Kidney epithelial cell (primary cell): ENCODE data around the gene KRT20. TPM values are rescaled to one million over a fixed set of nuclear protein-coding genes. Genes with fewer than 3 reads are reported as not detected.

ENCODE experiments used
- DNase-seq: peaks from one replicate; pipeline ENCODE4 v3.0.0-alpha.2; 2010; ENCODE audit warnings: low read depth
- H3K27me3 ChIP-seq: 2 replicates; pipeline ENCODE4 v1.6.0; 2011; ENCODE audit warnings: low read length; ENCODE audit not compliant: control insufficient read depth, insufficient read depth
- H3K36me3 ChIP-seq: 2 replicates; pipeline ENCODE4 v1.5.1; 2011; ENCODE audit warnings: low read length; ENCODE audit not compliant: control insufficient read depth, insufficient read depth
- H3K4me3 ChIP-seq: 2 replicates; pipeline ENCODE4 v1.5.1; 2011; ENCODE audit warnings: low read depth, mild to moderate bottlenecking, control low read depth, low read length
- total RNA-seq: library from RNA; depleted of rRNA; stranded (reverse); fragments of >200 nt; gene quantifications from 2 replicates; pipeline ENCODE4 v1.2.3, GENCODE V29; 2015
- TF ChIP-seq, protein P1 (sequence below): IDR thresholded peaks from 2 replicates; pipeline ENCODE4 v1.5.1; 2011; ENCODE audit warnings: mild to moderate bottlenecking, moderate library complexity, low read length, control low read depth, inconsistent platforms; ENCODE audit not compliant: insufficient read depth, poor library complexity, severe bottlenecking

Gene KRT20
- total RNA-seq, 1 donor from 2014 or later = not detected

DNA sequence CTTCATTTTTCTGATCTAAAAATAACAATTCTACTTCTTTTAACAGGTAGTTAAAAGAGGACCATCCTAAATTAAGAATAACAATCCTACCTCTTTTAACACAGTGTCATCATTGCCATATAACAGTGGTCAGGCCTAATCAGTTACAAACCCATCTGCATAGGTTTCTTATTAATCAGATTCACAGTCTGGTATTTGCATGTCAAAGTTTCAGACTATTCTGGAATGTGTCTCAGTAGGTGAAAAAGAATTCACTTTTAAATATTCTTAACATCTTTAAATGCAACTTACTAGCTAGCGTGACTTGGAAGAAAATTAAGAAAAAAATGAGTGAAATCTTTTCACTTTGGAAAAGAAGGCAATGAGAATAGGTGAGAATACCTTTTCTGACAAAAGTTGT lies 11.2 kb downstream of the KRT20 start:
- no peaks in the 10 kb centered on the region for H3K36me3 ChIP-seq
- TF ChIP-seq, protein P1, sequence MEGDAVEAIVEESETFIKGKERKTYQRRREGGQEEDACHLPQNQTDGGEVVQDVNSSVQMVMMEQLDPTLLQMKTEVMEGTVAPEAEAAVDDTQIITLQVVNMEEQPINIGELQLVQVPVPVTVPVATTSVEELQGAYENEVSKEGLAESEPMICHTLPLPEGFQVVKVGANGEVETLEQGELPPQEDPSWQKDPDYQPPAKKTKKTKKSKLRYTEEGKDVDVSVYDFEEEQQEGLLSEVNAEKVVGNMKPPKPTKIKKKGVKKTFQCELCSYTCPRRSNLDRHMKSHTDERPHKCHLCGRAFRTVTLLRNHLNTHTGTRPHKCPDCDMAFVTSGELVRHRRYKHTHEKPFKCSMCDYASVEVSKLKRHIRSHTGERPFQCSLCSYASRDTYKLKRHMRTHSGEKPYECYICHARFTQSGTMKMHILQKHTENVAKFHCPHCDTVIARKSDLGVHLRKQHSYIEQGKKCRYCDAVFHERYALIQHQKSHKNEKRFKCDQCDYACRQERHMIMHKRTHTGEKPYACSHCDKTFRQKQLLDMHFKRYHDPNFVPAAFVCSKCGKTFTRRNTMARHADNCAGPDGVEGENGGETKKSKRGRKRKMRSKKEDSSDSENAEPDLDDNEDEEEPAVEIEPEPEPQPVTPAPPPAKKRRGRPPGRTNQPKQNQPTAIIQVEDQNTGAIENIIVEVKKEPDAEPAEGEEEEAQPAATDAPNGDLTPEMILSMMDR = no peak
- H3K27me3 ChIP-seq = no peaks in the 10 kb centered on the region
- no peak overlapping the region for H3K4me3 ChIP-seq
- no peak for DNase-seq

DNA sequence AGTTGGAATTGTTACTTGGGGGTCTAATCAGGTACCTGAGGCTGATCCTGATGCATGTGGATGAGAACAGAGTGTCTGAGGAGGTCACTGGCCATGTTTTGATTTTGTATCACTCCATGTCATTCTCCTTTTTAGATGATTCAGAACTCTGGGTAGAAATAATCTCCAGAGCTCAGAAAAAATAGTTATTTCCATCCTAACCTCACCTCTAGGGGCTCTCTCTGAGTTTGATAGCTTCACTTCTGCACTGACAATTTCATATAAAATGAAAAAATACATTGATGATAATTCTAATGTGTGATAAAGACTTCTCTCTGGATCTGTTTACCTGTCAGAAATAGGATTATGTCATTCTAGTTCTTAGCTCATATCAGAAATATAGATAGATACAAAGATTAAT lies 11.8 kb downstream of the KRT20 start:
- H3K4me3 ChIP-seq = no peak overlapping the region
- no peaks in the 10 kb centered on the region for H3K36me3 ChIP-seq
- no peaks in the 10 kb centered on the region for H3K27me3 ChIP-seq
- no peak for DNase-seq
- TF ChIP-seq, protein P1 = peak; percentile 12

DNA sequence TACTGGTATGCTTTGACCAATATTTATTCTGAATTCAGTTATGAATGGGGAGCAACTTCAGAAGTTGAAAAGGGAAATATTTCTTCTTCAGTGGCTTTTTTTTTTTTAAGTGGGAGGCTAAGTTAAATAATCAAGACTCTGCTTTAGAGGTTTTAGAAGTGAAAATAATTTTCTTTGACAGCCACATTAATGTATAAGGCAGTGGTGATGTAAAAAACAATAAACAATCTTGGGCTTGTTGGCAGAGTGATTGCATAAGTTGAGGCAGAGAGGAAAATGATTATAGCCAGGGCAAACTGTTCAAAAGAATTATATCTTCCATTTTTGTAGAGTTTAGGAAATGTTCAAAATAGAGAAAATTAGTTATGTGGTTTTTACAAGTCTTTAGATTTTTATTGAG lies 12.6 kb downstream of the KRT20 start:
- H3K27me3 ChIP-seq = no peaks in the 10 kb centered on the region
- no peak overlapping the region for H3K4me3 ChIP-seq
- TF ChIP-seq, protein P1 = no peak
- no peaks in the 10 kb centered on the region for H3K36me3 ChIP-seq
- no peak for DNase-seq

DNA sequence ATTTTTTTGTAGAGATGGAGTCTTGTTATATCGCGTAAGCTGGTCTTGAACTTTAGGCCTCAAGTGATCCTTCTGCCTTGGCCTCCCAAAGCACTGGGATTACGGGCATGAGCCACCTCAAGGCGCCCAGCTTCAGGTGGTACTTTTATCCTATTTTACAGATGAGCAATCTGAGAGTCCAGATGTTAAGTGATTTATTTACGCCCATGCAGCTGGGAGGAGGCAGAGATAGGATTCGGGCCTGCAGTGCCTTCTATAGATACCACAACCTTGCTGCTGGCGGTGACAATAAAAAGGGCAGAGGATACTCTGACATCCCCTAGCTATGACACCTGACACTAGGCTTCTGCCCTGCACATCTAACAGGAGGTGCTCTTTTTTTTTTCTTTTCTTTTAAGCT lies 13.7 kb downstream of the KRT20 start:
- no peak overlapping the region for H3K4me3 ChIP-seq
- H3K27me3 ChIP-seq = no peaks in the 10 kb centered on the region
- no peaks in the 10 kb centered on the region for H3K36me3 ChIP-seq
- no peak for DNase-seq
- TF ChIP-seq, protein P1 = no peak

DNA sequence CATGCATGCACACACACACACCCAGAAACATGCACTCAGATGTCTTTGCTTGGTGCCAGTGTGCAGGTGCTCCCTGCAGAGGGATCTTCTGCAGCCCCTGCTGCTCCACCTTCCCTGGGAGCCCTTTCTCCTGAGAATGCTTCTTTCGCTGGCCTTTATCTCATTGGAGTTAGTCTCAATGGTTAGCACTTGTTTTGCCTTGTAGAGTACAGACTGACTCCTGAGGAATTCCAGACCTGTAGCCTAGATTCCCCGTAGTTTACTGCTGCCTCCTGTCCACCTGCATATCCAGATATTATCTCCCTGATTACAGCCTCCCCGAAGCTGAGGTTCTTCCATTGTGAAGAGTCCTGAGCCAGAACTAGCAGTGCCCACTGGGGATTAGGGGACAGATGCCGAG lies 14.9 kb downstream of the KRT20 start:
- H3K4me3 ChIP-seq = no peak overlapping the region
- TF ChIP-seq, protein P1 = no peak
- DNase-seq = no peak
- H3K36me3 ChIP-seq = no peaks in the 10 kb centered on the region
- H3K27me3 ChIP-seq = no peaks in the 10 kb centered on the region

DNA sequence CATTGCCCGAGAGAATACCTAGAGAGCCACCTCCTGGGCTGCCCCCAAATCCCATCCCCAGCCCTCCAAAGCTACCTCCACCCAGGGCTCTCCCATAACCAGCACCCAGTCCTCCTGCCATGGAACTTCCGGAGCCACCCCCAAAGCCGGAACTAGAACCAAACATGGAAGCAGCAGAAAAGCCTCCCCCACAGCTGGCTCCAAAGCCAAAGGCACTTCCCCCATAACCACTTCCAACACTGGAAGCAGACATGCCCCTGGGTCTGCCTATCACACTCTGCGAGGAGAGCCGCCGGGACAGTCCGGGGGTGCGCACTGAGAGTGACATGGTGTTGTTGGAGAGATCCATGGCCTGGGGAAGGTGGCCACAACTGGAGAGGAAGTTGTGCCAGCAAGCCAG lies 18.2 kb downstream of the KRT20 start, which contains the start of gene KRT12:
KRT12 (minus strand) TSS at position 386 of the 400 bp plus-strand sequence; CDS start at position 349, 37 bp downstream.
- H3K4me3 ChIP-seq = no peak within 1 kb of the TSS
- no peak for DNase-seq
- TF ChIP-seq, protein P1 = no peak
- H3K36me3 ChIP-seq = no peaks in the 10 kb centered on the region
- H3K27me3 ChIP-seq = no peaks in the 10 kb centered on the region
